ENCODE results near the gene FEV.

The FEV gene

GRCh38 chr2:218992703-218993344, 7.8 kb upstream of the FEV start:
- no peak overlapping the region for H2AK5ac ChIP-seq (ENCODE audit: low read depth, low read length)
- no peak overlapping the region for H3K4me2 ChIP-seq (ENCODE audit: insufficient read depth, low read length, poor library complexity, severe bottlenecking)
- H2BK15ac ChIP-seq (ENCODE audit: low read length), result no peak overlapping the region
- H3K4me1 ChIP-seq (ENCODE audit: control insufficient read depth in 2 of 2, insufficient read depth in 1 of 2, low read depth in 1 of 2, low read length in 2 of 2), result peaks cover 0 to 7% of the 10 kb centered on the region in 2 donors
- H3K18ac ChIP-seq (ENCODE audit: low read length), result peak overlapping the region; percentile 48
- peaks cover 2% of the 10 kb centered on the region for H3K79me1 ChIP-seq (ENCODE audit: low read depth, low read length)
- H2BK12ac ChIP-seq (ENCODE audit: low read length), result no peak overlapping the region
- no peak overlapping the region for H4K91ac ChIP-seq (ENCODE audit: low read depth, low read length, poor library complexity)
- H3K9ac ChIP-seq (ENCODE audit: low read depth, low read length, poor library complexity), result peak overlapping the region; percentile 70
- no CpG with 5 or more reads among the region's 44 CpGs for WGBS, 2 donors (ENCODE audit: extremely low coverage in 2 of 2, insufficient read length in 2 of 2, insufficient replicate concordance in 1 of 2)
- H3K27ac ChIP-seq (replicated peaks; ENCODE audit: low read length), result no peak overlapping the region
- no peak for DNase-seq (ENCODE audit: low spot score)
- H2BK5ac ChIP-seq (ENCODE audit: low read length), result no peak overlapping the region
- peak overlapping the region; percentile 97 for H3K23ac ChIP-seq (ENCODE audit: low read depth, low read length, poor library complexity)
- no peak overlapping the region for H3K4me3 ChIP-seq (ENCODE audit: low read length in 2 of 2)
- peak overlapping the region; percentile 78 for H2AFZ ChIP-seq (ENCODE audit: low read length)
- H3K14ac ChIP-seq (ENCODE audit: low read length), result peak overlapping the region; percentile 2
- H3K27me3 ChIP-seq (ENCODE audit: control insufficient read depth in 3 of 3, insufficient read depth in 3 of 3, low read depth in 1 of 3, low read length in 3 of 3), result peaks cover 58 to 98% (median 97%) of the 10 kb centered on the region in 3 experiments
- no peaks in the 10 kb centered on the region for H3K36me3 ChIP-seq (replicated peaks in 1 of 2; ENCODE audit: control insufficient read depth in 2 of 2, insufficient read depth in 2 of 2, low read length in 2 of 2)
- H2BK120ac ChIP-seq (ENCODE audit: low read depth, low read length), result no peak overlapping the region
- H4K8ac ChIP-seq (ENCODE audit: low read depth, low read length), result no peak overlapping the region
- no peak overlapping the region for H3K4ac ChIP-seq (ENCODE audit: low read length)
- H3K9me3 ChIP-seq (replicated peaks in 1 of 2; ENCODE audit: control insufficient read depth in 2 of 2, insufficient read depth in 1 of 2, low read depth in 1 of 2, low read length in 2 of 2), result peaks cover 0 to 4% of the 10 kb centered on the region in 2 donors

- Histone ChIP-seq H3K27ac (replicated peaks; ENCODE audit: low read length) (no peak overlapping the region), H3K23ac (ENCODE audit: low read depth, low read length, poor library complexity) (peak overlapping the region; percentile 73), H3K27me3 (ENCODE audit: control insufficient read depth in 3 of 3, insufficient read depth in 3 of 3, low read depth in 1 of 3, low read length in 3 of 3) (peaks cover 61 to 99% (median 97%) of the 10 kb centered on the region in 3 experiments), H2AFZ (ENCODE audit: low read length) (no peak overlapping the region), H2AK5ac (ENCODE audit: low read depth, low read length) (no peak overlapping the region), H3K14ac (ENCODE audit: low read length) (no peak overlapping the region), H3K4me3 (ENCODE audit: low read length in 2 of 2) (no peak overlapping the region), H2BK5ac (ENCODE audit: low read length) (no peak overlapping the region), H2BK120ac (ENCODE audit: low read depth, low read length) (no peak overlapping the region), H3K9ac (ENCODE audit: low read depth, low read length, poor library complexity) (no peak overlapping the region), H4K8ac (ENCODE audit: low read depth, low read length) (no peak overlapping the region), H4K91ac (ENCODE audit: low read depth, low read length, poor library complexity) (no peak overlapping the region), H3K9me3 (replicated peaks in 1 of 2; ENCODE audit: control insufficient read depth in 2 of 2, insufficient read depth in 1 of 2, low read depth in 1 of 2, low read length in 2 of 2) (peaks cover 0 to 4% of the 10 kb centered on the region in 2 donors), H2BK15ac (ENCODE audit: low read length) (no peak overlapping the region), H3K4me1 (ENCODE audit: control insufficient read depth in 2 of 2, insufficient read depth in 1 of 2, low read depth in 1 of 2, low read length in 2 of 2) (peaks cover 0 to 7% of the 10 kb centered on the region in 2 donors), H2BK12ac (ENCODE audit: low read length) (peak overlapping the region; percentile 22), H3K79me1 (ENCODE audit: low read depth, low read length) (peaks cover 2% of the 10 kb centered on the region), H3K18ac (ENCODE audit: low read length) (no peak overlapping the region), H3K4ac (ENCODE audit: low read length) (no peak overlapping the region), H3K4me2 (ENCODE audit: insufficient read depth, low read length, poor library complexity, severe bottlenecking) (no peak overlapping the region), H3K36me3 (replicated peaks in 1 of 2; ENCODE audit: control insufficient read depth in 2 of 2, insufficient read depth in 2 of 2, low read length in 2 of 2) (no peaks in the 10 kb centered on the region)
- WGBS, 2 donors (ENCODE audit: extremely low coverage in 2 of 2, insufficient read length in 2 of 2, insufficient replicate concordance in 1 of 2), result no CpG with 5 or more reads among the region's 7 CpGs
- DNase-seq (ENCODE audit: low spot score), result no peak
Observed at GRCh38 chr2:218992196-218992595, 7.2 kb upstream of the FEV start.

- peak overlapping the region; percentile 73 for H3K23ac ChIP-seq (ENCODE audit: low read depth, low read length, poor library complexity)
- no peaks in the 10 kb centered on the region for H3K36me3 ChIP-seq (replicated peaks in 1 of 2; ENCODE audit: control insufficient read depth in 2 of 2, insufficient read depth in 2 of 2, low read length in 2 of 2)
- H2BK120ac ChIP-seq (ENCODE audit: low read depth, low read length), result no peak overlapping the region
- no CpG with 5 or more reads among the region's 13 CpGs for WGBS, 2 donors (ENCODE audit: extremely low coverage in 2 of 2, insufficient read length in 2 of 2, insufficient replicate concordance in 1 of 2)
- no peak overlapping the region for H3K18ac ChIP-seq (ENCODE audit: low read length)
- peaks cover 0 to 4% of the 10 kb centered on the region in 2 donors for H3K9me3 ChIP-seq (replicated peaks in 1 of 2; ENCODE audit: control insufficient read depth in 2 of 2, insufficient read depth in 1 of 2, low read depth in 1 of 2, low read length in 2 of 2)
- H3K9ac ChIP-seq (ENCODE audit: low read depth, low read length, poor library complexity), result no peak overlapping the region
- DNase-seq (ENCODE audit: low spot score), result no peak
- H2BK12ac ChIP-seq (ENCODE audit: low read length), result no peak overlapping the region
- no peak overlapping the region for H3K27ac ChIP-seq (replicated peaks; ENCODE audit: low read length)
- no peak overlapping the region for H2AK5ac ChIP-seq (ENCODE audit: low read depth, low read length)
- no peak overlapping the region for H3K4me2 ChIP-seq (ENCODE audit: insufficient read depth, low read length, poor library complexity, severe bottlenecking)
- H4K91ac ChIP-seq (ENCODE audit: low read depth, low read length, poor library complexity), result no peak overlapping the region
- H3K14ac ChIP-seq (ENCODE audit: low read length), result peak overlapping the region; percentile 82
- peaks cover 63 to 100% (median 97%) of the 10 kb centered on the region in 3 experiments for H3K27me3 ChIP-seq (ENCODE audit: control insufficient read depth in 3 of 3, insufficient read depth in 3 of 3, low read depth in 1 of 3, low read length in 3 of 3)
- no peak overlapping the region for H3K4ac ChIP-seq (ENCODE audit: low read length)
- H4K8ac ChIP-seq (ENCODE audit: low read depth, low read length), result no peak overlapping the region
- H3K79me1 ChIP-seq (ENCODE audit: low read depth, low read length), result peaks cover 2% of the 10 kb centered on the region
- peaks cover 0 to 7% of the 10 kb centered on the region in 2 donors for H3K4me1 ChIP-seq (ENCODE audit: control insufficient read depth in 2 of 2, insufficient read depth in 1 of 2, low read depth in 1 of 2, low read length in 2 of 2)
- no peak overlapping the region for H3K4me3 ChIP-seq (ENCODE audit: low read length in 2 of 2)
- H2BK5ac ChIP-seq (ENCODE audit: low read length), result no peak overlapping the region
- H2BK15ac ChIP-seq (ENCODE audit: low read length), result no peak overlapping the region
- no peak overlapping the region for H2AFZ ChIP-seq (ENCODE audit: low read length)
Observed at GRCh38 chr2:218991674-218992168, 6.7 kb upstream of the FEV start.

- Histone ChIP-seq H3K4me1 (ENCODE audit: control insufficient read depth in 2 of 2, insufficient read depth in 1 of 2, low read depth in 1 of 2, low read length in 2 of 2) (peaks cover 0 to 4% of the 10 kb centered on the region in 2 donors), H3K23ac (ENCODE audit: low read depth, low read length, poor library complexity) (peak overlapping the region; percentile 19), H3K4me3 (ENCODE audit: low read length in 2 of 2) (no peak overlapping the region), H3K27ac (replicated peaks; ENCODE audit: low read length) (no peak overlapping the region), H3K4me2 (ENCODE audit: insufficient read depth, low read length, poor library complexity, severe bottlenecking) (no peak overlapping the region), H2BK12ac (ENCODE audit: low read length) (no peak overlapping the region), H3K14ac (ENCODE audit: low read length) (peak overlapping the region; percentile 71), H3K27me3 (ENCODE audit: control insufficient read depth in 3 of 3, insufficient read depth in 3 of 3, low read depth in 1 of 3, low read length in 3 of 3) (peaks cover 68 to 100% (median 99%) of the 10 kb centered on the region in 3 experiments), H2AK5ac (ENCODE audit: low read depth, low read length) (no peak overlapping the region), H3K18ac (ENCODE audit: low read length) (no peak overlapping the region), H3K9me3 (replicated peaks in 1 of 2; ENCODE audit: control insufficient read depth in 2 of 2, insufficient read depth in 1 of 2, low read depth in 1 of 2, low read length in 2 of 2) (peaks cover 0 to 4% of the 10 kb centered on the region in 2 donors), H2AFZ (ENCODE audit: low read length) (no peak overlapping the region), H3K9ac (ENCODE audit: low read depth, low read length, poor library complexity) (no peak overlapping the region), H4K91ac (ENCODE audit: low read depth, low read length, poor library complexity) (no peak overlapping the region), H2BK15ac (ENCODE audit: low read length) (no peak overlapping the region), H3K36me3 (replicated peaks in 1 of 2; ENCODE audit: control insufficient read depth in 2 of 2, insufficient read depth in 2 of 2, low read length in 2 of 2) (no peaks in the 10 kb centered on the region), H3K4ac (ENCODE audit: low read length) (no peak overlapping the region), H4K8ac (ENCODE audit: low read depth, low read length) (no peak overlapping the region), H2BK5ac (ENCODE audit: low read length) (no peak overlapping the region), H2BK120ac (ENCODE audit: low read depth, low read length) (no peak overlapping the region), H3K79me1 (ENCODE audit: low read depth, low read length) (peaks cover 2% of the 10 kb centered on the region)
- no peak for DNase-seq (ENCODE audit: low spot score)
- no CpG with 5 or more reads among the region's 6 CpGs for WGBS, 2 donors (ENCODE audit: extremely low coverage in 2 of 2, insufficient read length in 2 of 2, insufficient replicate concordance in 1 of 2)
Observed at GRCh38 chr2:218990612-218991011, 5.6 kb upstream of the FEV start.

Data from neuronal stem cell (in vitro differentiated cells).